Tibial artery (tissue), 4 donors: Measurements from ENCODE around the gene TTLL5.

Source experiments
- DNase-seq, 2 donors: peaks; one replicate each; pipeline ENCODE4 v3.0.0-alpha.2; 2019
- H3K27ac ChIP-seq, 2 donors: fragments of 200-600 bp; sonication (generic) in 1 of 2; 1 replicate in 1 of 2; 2 replicates in 1 of 2; pipeline ENCODE4 v1.5.1; 2018 to 2019; ENCODE audit warnings: mild to moderate bottlenecking in 1 of 2
- H3K27me3 ChIP-seq, 2 donors: fragments of 200-600 bp; sonication (generic) in 1 of 2; one replicate each; pipeline versions ENCODE4 v1.5.1 to v1.6.0; 2016 to 2019
- H3K36me3 ChIP-seq, 3 donors: fragments of 200-600 bp; sonication (generic) in 2 of 3; one replicate each; pipeline ENCODE4 v1.5.1; 2016 to 2019; ENCODE audit warnings: mild to moderate bottlenecking in 2 of 3
- H3K4me1 ChIP-seq, 4 donors: fragments of 200-600 bp; sonication (generic) in 2 of 4; 1 replicate in 3 of 4; 2 replicates in 1 of 4; pipeline ENCODE4 v1.5.1; 2016 to 2019
- H3K4me3 ChIP-seq, 2 donors: fragments of 200-600 bp; sonication (generic) in 1 of 2; 1 replicate in 1 of 2; 2 replicates in 1 of 2; pipeline ENCODE4 v1.5.1; 2018 to 2019; ENCODE audit warnings: mild to moderate bottlenecking in 2 of 2
- H3K9me3 ChIP-seq, 3 donors: fragments of 200-600 bp; sonication (generic) in 1 of 3; one replicate each; pipeline ENCODE4 v1.5.1; 2016 to 2019
- intact Hi-C: fragments of 100-400 bp; cut with DNase I; formaldehyde crosslinking; loops from one replicate; pipeline ENCODE4 v1.15.0; 2023; ENCODE audit warnings: low total_unique reads
- TF ChIP-seq, protein P1 (sequence below), 2 experiments: fragments of 200-600 bp in 1 of 2; fragments of 450-650 bp in 1 of 2; IDR thresholded peaks; one replicate each; pipeline ENCODE4 v1.5.1; 2017 to 2019; ENCODE audit warnings: antibody characterized with exemption in 2 of 2, mild to moderate bottlenecking in 1 of 2, moderate library complexity in 1 of 2

Gene TTLL5

DNA sequence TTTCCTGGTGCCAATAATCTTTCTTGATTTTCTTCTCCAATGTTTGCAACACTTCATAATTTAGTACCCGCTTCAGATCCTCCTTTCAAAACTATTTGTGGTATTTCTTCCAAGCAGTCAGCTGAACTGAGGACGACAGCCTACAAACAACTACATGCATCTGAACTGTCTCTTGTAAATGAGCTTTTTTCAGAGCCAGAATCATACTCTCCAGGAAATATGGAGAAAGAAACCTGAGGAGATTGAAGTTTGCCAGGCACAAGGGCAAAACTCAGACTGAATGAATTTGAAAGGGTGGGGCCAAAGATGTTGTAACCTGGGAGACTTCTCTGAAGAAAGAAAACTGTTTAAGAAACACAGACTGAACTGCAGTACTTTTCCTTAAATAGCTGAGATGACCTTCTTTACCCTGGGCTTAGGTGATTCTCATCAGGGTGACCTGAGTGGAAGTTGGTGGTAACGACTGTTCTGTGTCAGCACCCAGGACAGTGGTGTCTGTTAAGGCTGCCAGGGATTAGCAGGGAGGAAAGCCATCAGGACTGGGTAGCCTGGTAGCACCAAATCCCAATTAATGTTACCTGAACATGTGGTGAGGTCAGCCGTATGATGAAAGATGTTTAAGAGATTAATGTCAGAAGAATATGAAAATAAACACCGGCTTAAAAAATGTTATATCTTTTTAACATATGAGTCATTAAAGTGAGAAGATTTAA lies 225.7 kb downstream of the TTLL5 start:
- DNase-seq: no peak
- Histone ChIP-seq H3K9me3 (no peaks in the 10 kb centered on the region), H3K4me3 (no peak overlapping the region), H3K4me1 (peaks cover 0 to 8% (median 0%) of the 10 kb centered on the region in 4 donors), H3K27ac (no peak overlapping the region), H3K27me3 (no peaks in the 10 kb centered on the region), H3K36me3 (peaks cover 0 to 5% (median 3%) of the 10 kb centered on the region in 3 donors)
- intact Hi-C loops: no loop called here
- TF ChIP-seq, protein P1, sequence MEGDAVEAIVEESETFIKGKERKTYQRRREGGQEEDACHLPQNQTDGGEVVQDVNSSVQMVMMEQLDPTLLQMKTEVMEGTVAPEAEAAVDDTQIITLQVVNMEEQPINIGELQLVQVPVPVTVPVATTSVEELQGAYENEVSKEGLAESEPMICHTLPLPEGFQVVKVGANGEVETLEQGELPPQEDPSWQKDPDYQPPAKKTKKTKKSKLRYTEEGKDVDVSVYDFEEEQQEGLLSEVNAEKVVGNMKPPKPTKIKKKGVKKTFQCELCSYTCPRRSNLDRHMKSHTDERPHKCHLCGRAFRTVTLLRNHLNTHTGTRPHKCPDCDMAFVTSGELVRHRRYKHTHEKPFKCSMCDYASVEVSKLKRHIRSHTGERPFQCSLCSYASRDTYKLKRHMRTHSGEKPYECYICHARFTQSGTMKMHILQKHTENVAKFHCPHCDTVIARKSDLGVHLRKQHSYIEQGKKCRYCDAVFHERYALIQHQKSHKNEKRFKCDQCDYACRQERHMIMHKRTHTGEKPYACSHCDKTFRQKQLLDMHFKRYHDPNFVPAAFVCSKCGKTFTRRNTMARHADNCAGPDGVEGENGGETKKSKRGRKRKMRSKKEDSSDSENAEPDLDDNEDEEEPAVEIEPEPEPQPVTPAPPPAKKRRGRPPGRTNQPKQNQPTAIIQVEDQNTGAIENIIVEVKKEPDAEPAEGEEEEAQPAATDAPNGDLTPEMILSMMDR (IDR thresholded peaks at IDR 0.05): no peak

DNA sequence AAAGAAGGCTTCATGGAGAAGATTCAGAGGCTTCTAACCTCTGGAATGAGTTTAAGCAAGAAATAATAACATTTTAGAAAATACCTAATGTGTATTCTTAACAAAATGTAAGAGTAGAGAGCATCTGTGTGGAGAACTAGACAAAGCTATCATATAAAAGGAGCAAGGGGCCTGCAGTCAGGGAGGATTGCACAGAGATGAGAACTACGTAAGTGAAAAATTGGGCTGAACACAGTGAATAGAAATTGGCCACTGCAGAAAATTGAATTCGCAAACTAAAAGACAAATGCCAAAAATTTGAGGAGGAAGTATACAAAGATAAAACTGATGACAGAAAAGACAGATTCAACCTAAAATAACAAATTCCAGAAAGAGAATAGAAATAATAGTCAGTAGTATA lies 227.9 kb downstream of the TTLL5 start:
- Histone ChIP-seq H3K27me3 (no peaks in the 10 kb centered on the region), H3K4me3 (no peak overlapping the region), H3K4me1 (peaks cover 0 to 8% (median 0%) of the 10 kb centered on the region in 4 donors), H3K36me3 (peaks cover 0 to 3% (median 0%) of the 10 kb centered on the region in 3 donors), H3K9me3 (no peaks in the 10 kb centered on the region), H3K27ac (no peak overlapping the region)
- no peak for DNase-seq
- intact Hi-C loops: no loop called here
- TF ChIP-seq, protein P1 (IDR thresholded peaks at IDR 0.05): no peak

DNA sequence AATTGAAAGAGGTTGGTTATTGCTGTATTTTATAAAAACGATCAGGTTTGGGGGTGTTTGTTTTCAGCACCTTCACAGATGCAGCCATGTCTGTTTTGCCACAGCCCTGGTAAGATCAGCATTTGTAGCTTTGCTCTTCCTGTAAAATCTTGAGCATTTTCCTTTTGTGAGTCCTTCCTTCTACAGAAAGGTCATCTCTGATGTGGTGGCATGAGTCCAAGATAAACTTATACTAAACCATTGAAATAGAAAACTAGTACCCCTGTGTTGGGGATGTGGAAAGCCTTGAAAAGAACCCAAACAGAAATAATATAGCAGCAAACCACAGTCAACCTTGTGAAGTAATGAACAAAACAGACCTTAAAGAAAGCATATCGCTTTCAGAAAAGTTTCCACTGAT lies 235.3 kb downstream of the TTLL5 start:
- DNase-seq: no peak
- no peak overlapping the region for H3K27ac ChIP-seq
- intact Hi-C loops: no loop called here
- H3K4me3 ChIP-seq: no peak overlapping the region
- no peaks in the 10 kb centered on the region for H3K9me3 ChIP-seq
- TF ChIP-seq, protein P1 (IDR thresholded peaks at IDR 0.05): no peak
- H3K4me1 ChIP-seq: no peaks in the 10 kb centered on the region
- no peaks in the 10 kb centered on the region for H3K27me3 ChIP-seq
- H3K36me3 ChIP-seq: no peaks in the 10 kb centered on the region

DNA sequence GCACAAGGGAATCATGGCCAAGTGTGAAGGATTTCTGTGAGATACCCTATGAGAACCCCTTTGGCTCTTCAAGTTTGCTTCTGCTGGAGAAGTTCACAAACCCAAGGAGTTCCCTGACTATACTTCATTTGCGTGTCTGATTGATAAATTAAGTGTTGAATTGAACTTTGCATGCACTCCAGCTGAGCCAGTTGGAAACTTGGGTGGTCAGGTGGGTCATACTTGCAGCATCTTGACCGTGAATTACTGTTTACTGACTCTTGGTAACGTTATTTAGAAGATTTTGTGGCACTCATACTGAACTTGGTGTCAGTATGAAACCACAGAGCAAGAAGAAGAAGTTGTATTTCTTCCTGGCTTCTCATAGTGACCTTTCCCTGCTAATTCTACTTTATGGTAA lies 243.3 kb downstream of the TTLL5 start:
- intact Hi-C loops: loop anchor here (10.0 kb wide), 1 partner anchor 140 kb away; no protein-coding TSS in a partner anchor
- H3K4me3 ChIP-seq: no peak overlapping the region
- no peak for DNase-seq
- H3K4me1 ChIP-seq: no peaks in the 10 kb centered on the region
- H3K36me3 ChIP-seq: peaks cover 0 to 3% (median 0%) of the 10 kb centered on the region in 3 donors
- no peaks in the 10 kb centered on the region for H3K27me3 ChIP-seq
- H3K9me3 ChIP-seq: no peaks in the 10 kb centered on the region
- TF ChIP-seq, protein P1 (IDR thresholded peaks at IDR 0.05): no peak
- no peak overlapping the region for H3K27ac ChIP-seq

DNA sequence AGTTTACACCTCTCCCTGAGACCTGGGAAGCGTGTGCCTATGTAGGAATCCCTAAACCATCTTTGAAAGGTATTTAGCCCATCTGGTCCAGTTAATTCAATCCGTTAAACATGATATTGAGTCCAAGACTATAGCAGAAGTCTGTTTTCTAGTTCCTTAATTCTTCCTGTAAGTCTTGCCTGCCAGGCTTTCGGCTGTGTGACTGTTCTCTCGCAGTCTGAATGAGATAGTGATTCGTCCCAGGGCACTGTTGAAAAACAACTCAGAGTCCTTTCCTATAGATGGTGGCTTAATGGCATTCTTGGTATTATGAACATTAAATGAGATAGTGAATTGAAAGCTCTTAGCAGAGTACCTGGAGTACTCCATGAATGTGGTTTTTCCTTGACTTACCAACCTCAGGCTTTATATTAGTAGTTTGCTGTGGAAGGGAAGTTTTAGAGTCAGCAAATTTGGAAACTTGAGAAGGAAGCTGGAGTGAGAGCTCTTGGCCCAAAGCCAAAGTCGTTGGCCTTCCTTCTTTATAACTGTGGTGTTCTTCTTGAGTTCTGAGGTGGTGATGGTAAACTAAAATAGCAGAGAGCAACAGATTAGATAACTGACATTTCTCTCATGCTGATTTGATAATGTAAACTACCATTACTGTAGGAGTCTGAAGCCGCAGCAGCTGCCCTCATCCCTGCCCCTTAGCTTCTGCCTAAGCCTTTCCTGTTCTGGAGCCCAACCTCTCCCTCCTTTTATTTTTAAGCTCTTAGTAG lies 244.3 kb downstream of the TTLL5 start:
- TF ChIP-seq, protein P1 (IDR thresholded peaks at IDR 0.05): no peak
- Histone ChIP-seq H3K27me3 (no peaks in the 10 kb centered on the region), H3K27ac (no peak overlapping the region), H3K36me3 (peaks cover 0 to 3% (median 0%) of the 10 kb centered on the region in 3 donors), H3K4me1 (no peaks in the 10 kb centered on the region), H3K4me3 (no peak overlapping the region), H3K9me3 (no peaks in the 10 kb centered on the region)
- intact Hi-C loops: loop anchor here (10.0 kb wide), 1 partner anchor 139 kb away; no protein-coding TSS in a partner anchor
- DNase-seq: peak in 1 of 2 donors; percentile 75
